GM06990 (cell line): ENCODE data around the gene FDXACB1.

Experiments used
- DNase-seq: peaks from one replicate; pipeline ENCODE4 v3.0.0-alpha.2; 2011; ENCODE audit not compliant: insufficient read length; ENCODE audit errors: extremely low read depth
- H3K27me3 ChIP-seq: replicated peaks from 2 replicates; pipeline ENCODE4 v1.6.0; 2011; ENCODE audit warnings: low read length; ENCODE audit not compliant: control insufficient read depth, insufficient read depth
- H3K36me3 ChIP-seq: 2 replicates; pipeline ENCODE4 v1.5.1; 2011; ENCODE audit warnings: low read length; ENCODE audit not compliant: control insufficient read depth, insufficient read depth
- H3K4me3 ChIP-seq: replicated peaks from 2 replicates; pipeline ENCODE4 v1.5.1; 2011; ENCODE audit warnings: low read depth, mild to moderate bottlenecking, control low read depth, low read length
- TF ChIP-seq, protein P1 (sequence below): IDR thresholded peaks from 2 replicates; pipeline ENCODE4 v1.5.1; 2011; ENCODE audit warnings: low read length, control low read depth, mild to moderate bottlenecking, inconsistent platforms; ENCODE audit not compliant: insufficient read depth, poor library complexity, severe bottlenecking

FDXACB1 gene

DNA sequence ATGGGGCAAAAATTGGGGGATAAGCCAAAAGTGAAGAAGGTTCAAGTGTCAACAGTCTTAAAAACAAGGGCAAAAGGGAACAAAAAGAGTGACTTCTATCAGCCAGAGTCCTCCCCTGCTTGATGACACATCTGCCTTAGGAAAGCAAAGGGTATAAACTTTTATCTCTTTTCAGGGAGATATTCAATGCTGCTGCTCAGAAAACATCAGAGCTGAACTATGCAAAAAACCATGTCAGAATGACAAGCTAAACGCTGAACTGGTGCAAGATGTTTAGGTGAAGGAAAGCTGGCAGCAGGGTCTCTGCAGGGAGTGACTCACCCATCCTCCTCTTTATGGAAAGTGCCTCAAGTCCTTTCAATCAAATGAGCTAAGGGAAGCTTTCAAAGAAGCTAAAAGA is 32.3 kb downstream of the FDXACB1 start:
- DNase-seq, result no peak
- TF ChIP-seq, protein P1, sequence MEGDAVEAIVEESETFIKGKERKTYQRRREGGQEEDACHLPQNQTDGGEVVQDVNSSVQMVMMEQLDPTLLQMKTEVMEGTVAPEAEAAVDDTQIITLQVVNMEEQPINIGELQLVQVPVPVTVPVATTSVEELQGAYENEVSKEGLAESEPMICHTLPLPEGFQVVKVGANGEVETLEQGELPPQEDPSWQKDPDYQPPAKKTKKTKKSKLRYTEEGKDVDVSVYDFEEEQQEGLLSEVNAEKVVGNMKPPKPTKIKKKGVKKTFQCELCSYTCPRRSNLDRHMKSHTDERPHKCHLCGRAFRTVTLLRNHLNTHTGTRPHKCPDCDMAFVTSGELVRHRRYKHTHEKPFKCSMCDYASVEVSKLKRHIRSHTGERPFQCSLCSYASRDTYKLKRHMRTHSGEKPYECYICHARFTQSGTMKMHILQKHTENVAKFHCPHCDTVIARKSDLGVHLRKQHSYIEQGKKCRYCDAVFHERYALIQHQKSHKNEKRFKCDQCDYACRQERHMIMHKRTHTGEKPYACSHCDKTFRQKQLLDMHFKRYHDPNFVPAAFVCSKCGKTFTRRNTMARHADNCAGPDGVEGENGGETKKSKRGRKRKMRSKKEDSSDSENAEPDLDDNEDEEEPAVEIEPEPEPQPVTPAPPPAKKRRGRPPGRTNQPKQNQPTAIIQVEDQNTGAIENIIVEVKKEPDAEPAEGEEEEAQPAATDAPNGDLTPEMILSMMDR, result no peak
- H3K36me3 ChIP-seq, result no peaks in the 10 kb centered on the region; the same call in none of the 2 replicates
- H3K4me3 ChIP-seq, result no peak overlapping the region
- no peaks in the 10 kb centered on the region for H3K27me3 ChIP-seq

DNA sequence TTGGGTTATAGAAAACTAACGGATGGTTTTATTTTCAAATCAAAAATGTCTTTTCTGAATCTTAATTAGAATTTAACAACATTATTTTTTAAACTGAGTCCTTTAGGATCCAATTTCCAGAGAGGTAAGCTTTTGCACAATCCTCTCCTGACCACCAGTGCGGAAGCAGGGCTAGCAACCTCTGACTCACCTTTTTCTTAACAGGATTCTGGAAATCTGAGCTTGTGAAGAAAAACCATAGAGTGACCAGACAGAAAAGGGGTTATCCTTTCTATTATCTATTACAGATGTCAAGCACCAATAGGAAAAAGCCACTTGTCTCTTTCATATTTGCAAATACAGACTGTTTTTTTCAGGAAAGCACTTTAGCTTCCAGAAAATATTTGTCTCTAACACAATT is 32.9 kb downstream of the FDXACB1 start:
- no peak for DNase-seq
- TF ChIP-seq, protein P1, result no peak
- no peak overlapping the region for H3K4me3 ChIP-seq
- H3K36me3 ChIP-seq, result no peaks in the 10 kb centered on the region; the same call in none of the 2 replicates
- no peaks in the 10 kb centered on the region for H3K27me3 ChIP-seq

DNA sequence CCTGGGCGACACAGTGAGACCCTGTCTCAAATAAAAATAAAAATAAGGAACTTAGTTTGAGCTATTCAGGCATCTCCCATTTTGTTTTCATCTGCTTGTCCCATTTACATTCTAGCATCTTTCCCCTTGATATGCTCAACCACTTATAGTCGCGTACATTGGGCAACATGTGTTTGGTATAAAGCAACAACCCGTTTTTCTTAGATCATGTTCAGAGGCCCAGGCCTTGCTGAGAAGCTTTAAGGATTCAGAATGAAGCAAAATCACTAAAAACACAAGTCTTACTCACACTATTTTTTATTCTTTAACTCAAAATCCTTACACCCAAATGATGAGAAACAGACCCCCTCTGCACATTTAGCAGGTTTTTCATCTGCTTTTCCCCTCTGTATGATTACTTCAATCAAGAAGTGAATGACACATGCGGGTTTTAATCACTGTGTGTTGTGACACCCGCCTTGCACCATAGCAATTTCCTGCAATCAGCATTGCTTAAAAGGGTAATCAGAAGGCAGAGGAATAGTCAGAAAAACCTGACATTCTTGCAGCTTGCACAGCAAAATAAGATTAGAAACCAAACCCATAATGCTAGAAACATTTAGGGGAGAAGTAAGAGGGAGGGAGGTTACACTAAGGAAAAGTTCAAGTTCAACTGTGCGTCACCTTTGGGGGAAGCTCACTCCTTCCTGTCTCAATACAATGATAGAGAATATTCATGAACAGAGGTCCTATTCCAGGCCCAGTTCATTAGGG is 33.5 kb downstream of the FDXACB1 start:
- TF ChIP-seq, protein P1, result no peak
- Histone ChIP-seq H3K27me3 (no peaks in the 10 kb centered on the region), H3K36me3 (no peaks in the 10 kb centered on the region; the same call in none of the 2 replicates), H3K4me3 (no peak overlapping the region)
- no peak for DNase-seq

DNA sequence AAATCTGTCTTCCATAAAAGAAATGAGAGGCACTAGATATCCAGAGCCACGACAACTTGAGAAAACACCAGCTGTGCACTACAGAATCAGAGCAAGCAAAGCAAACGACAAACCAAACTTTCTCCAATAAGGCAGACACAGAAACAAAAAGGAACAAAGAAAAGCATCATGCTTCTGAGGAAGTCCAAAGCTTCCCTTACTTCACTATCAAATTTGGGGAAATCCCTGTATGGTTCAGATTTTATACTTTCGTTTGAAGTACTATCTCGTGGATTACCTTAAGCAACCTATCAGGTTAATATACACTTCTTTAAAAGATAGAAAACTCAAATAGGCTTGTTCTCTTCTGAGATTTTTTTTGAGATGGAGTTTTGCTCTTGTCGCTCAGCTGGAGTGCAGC is 35.3 kb downstream of the FDXACB1 start:
- no peak for DNase-seq
- Histone ChIP-seq H3K4me3 (no peak overlapping the region), H3K27me3 (no peaks in the 10 kb centered on the region), H3K36me3 (no peaks in the 10 kb centered on the region; the same call in none of the 2 replicates)
- TF ChIP-seq, protein P1, result no peak

DNA sequence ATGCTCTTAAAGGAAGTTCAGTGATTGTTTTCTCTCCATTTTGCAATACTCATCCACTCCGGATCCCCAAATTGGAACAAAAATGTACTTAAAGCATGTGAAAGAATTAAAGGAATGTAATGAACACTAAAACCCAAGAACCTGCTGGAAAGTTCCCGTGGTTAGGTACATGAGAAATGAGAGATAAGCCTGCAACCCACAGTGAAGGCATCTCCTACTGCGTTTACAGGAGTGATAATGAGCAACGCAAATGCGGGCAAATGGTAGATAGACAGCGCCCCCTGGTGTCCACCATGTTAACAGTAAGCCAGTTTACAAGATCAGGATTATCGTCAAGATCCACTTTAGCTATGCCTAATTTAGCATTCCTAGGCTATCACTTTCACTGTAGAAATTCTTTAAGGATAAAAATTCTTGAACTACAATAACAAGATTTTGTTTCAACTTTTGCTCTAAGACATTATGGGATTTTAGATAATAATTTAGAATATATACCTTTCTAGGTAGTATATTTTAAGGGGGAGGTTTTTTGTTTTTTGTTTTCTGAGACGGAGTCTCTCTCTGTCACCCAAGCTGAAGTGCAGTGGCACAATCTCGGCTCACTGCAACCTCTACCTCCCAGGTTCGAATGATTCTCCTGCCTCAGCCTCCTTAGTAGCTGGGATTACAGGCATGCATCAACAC is 37.5 kb downstream of the FDXACB1 start:
- Histone ChIP-seq H3K36me3 (no peaks in the 10 kb centered on the region; the same call in 1 of the 2 replicates), H3K27me3 (no peaks in the 10 kb centered on the region), H3K4me3 (no peak overlapping the region)
- DNase-seq, result peak; percentile 17
- TF ChIP-seq, protein P1, result peak; percentile 63
